ENCODE data around the gene PLCD1. TPM values are rescaled to one million over a fixed set of nuclear protein-coding genes. Genes with fewer than 3 reads are reported as not detected.

Gene PLCD1
- total and polyA plus RNA-seq, 2 of the 13 experiments (the other 11 are each of a cell fraction or from before 2014, with no cell fraction given), result 10.1 to 12.4 TPM

DNA sequence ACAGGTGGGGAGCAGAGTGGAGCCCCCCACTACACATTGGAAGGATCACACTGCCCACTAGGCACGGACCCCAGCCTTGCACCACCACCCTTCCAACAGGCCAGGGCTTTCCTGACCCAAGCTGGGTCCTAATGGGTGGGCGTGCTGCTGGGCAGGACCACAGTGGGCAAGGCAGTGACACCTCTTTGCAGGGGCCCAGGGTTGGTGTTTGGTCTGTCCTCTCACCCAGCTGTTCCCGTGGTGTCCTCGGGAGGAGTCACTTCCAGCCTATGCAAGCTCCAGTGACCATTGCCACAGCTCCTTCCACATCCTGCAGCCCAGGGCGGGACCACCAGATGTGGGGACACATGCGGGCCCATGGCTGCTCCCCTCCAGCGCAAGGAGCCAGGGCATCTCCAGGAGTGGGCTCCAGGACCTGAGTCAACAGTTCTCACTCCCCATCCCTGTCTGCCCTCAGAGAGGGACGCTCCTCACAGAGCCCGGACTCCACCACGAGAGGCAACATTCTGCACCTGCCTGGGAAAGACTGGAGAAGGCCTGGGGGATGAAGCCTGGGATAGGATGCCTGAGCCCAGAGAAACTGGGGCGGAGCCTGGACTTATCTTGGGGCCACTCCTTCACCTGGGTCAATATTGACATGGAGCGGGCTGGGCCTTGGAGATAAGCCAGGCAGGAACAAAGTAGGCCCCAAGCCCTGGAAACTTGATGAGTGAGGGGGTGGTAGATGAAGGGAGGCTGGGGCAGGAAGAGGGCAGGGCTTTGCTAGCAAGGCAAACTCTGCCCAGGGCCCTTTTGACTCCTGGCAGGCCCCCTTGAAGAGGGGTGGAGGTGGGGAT is 42.7 kb downstream of the PLCD1 start (continued):
- TF ChIP-seq, protein P1, sequence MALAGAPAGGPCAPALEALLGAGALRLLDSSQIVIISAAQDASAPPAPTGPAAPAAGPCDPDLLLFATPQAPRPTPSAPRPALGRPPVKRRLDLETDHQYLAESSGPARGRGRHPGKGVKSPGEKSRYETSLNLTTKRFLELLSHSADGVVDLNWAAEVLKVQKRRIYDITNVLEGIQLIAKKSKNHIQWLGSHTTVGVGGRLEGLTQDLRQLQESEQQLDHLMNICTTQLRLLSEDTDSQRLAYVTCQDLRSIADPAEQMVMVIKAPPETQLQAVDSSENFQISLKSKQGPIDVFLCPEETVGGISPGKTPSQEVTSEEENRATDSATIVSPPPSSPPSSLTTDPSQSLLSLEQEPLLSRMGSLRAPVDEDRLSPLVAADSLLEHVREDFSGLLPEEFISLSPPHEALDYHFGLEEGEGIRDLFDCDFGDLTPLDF (CRISPR knock-in tag; IDR thresholded peaks at IDR 0.05), result no peak
- TF ChIP-seq PCBP2 (optimal IDR thresholded peaks at IDR 0.05; ENCODE audit: low read depth, low read length, poor library complexity, severe bottlenecking) (no peak), EEA1 (CRISPR knock-in tag; IDR thresholded peaks at IDR 0.05; ENCODE audit: borderline replicate concordance) (no peak), NRL (CRISPR knock-in tag; IDR thresholded peaks at IDR 0.05; ENCODE audit: borderline replicate concordance) (no peak), SALL2 (CRISPR knock-in tag; IDR thresholded peaks at IDR 0.05) (no peak), ZNF616 (CRISPR knock-in tag; IDR thresholded peaks at IDR 0.05; ENCODE audit: low read depth) (0 out of 2 replicates have a peak, but pooled peaks have one; percentile 44), ZMYM3 (CRISPR knock-in tag; IDR thresholded peaks at IDR 0.05) (no peak), ZNF207 (IDR thresholded peaks at IDR 0.05; ENCODE audit: borderline replicate concordance) (no peak), ETV5 (CRISPR knock-in tag; IDR thresholded peaks at IDR 0.05; ENCODE audit: borderline replicate concordance) (no peak; the same call in 1 of the 2 replicates), ZNF230 (CRISPR knock-in tag; IDR thresholded peaks at IDR 0.05) (no peak), ZNF451 (CRISPR knock-in tag; IDR thresholded peaks at IDR 0.05) (no peak), ZNF251 (CRISPR knock-in tag; IDR thresholded peaks at IDR 0.05) (no peak), BRD4 (CRISPR knock-in tag; IDR thresholded peaks at IDR 0.05) (no peak), ZNF678 (CRISPR knock-in tag; IDR thresholded peaks at IDR 0.05) (no peak), ZNF891 (CRISPR knock-in tag; IDR thresholded peaks at IDR 0.05) (no peak), XRCC5 (optimal IDR thresholded peaks at IDR 0.05; ENCODE audit: low read length) (peak; percentile 34), ZFAT (CRISPR knock-in tag; conservative IDR thresholded peaks at IDR 0.05) (no peak), ZEB1 (IDR thresholded peaks at IDR 0.05; ENCODE audit: insufficient replicate concordance, low read depth) (peak; percentile 27), TOE1 (CRISPR knock-in tag; IDR thresholded peaks at IDR 0.05) (no peak), YEATS4 (CRISPR knock-in tag; IDR thresholded peaks at IDR 0.05; ENCODE audit: borderline replicate concordance) (no peak)
- TF ChIP-seq, protein P2, sequence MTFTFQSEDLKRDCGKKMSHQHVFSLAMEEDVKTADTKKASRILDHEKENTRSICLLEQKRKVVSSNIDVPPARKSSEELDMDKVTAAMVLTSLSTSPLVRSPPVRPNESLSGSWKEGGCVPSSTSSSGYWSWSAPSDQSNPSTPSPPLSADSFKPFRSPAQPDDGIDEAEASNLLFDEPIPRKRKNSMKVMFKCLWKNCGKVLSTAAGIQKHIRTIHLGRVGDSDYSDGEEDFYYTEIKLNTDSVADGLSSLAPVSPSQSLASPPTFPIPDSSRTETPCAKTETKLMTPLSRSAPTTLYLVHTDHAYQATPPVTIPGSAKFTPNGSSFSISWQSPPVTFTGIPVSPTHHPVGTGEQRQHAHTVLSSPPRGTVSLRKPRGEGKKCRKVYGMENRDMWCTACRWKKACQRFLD (CRISPR knock-in tag; IDR thresholded peaks at IDR 0.05; ENCODE audit: borderline replicate concordance), result no peak
- TF ChIP-seq, protein P3, sequence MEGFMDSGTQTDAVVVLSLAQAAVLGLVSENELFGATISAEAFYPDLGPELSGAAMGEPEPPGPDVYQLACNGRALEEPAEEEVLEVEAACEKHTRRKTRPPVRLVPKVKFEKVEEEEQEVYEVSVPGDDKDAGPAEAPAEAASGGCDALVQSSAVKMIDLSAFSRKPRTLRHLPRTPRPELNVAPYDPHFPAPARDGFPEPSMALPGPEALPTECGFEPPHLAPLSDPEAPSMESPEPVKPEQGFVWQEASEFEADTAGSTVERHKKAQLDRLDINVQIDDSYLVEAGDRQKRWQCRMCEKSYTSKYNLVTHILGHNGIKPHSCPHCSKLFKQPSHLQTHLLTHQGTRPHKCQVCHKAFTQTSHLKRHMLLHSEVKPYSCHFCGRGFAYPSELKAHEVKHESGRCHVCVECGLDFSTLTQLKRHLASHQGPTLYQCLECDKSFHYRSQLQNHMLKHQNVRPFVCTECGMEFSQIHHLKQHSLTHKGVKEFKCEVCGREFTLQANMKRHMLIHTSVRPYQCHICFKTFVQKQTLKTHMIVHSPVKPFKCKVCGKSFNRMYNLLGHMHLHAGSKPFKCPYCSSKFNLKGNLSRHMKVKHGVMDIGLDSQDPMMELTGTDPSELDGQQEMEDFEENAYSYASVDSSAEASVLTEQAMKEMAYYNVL (CRISPR knock-in tag; IDR thresholded peaks at IDR 0.05; ENCODE audit: borderline replicate concordance), result no peak
- TF ChIP-seq, protein P4, sequence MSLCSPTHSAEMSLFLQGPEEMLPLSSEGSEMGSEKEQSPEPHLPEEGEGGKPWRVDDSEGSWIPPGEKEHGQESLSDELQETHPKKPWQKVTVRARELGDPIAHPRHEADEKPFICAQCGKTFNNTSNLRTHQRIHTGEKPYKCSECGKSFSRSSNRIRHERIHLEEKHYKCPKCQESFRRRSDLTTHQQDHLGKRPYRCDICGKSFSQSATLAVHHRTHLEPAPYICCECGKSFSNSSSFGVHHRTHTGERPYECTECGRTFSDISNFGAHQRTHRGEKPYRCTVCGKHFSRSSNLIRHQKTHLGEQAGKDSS (CRISPR knock-in tag; IDR thresholded peaks at IDR 0.05; ENCODE audit: borderline replicate concordance, low read depth), result no peak

Measured in HepG2 (cell line).